ENCODE data around the gene CPS1.

- TF ChIP-seq, protein P1, sequence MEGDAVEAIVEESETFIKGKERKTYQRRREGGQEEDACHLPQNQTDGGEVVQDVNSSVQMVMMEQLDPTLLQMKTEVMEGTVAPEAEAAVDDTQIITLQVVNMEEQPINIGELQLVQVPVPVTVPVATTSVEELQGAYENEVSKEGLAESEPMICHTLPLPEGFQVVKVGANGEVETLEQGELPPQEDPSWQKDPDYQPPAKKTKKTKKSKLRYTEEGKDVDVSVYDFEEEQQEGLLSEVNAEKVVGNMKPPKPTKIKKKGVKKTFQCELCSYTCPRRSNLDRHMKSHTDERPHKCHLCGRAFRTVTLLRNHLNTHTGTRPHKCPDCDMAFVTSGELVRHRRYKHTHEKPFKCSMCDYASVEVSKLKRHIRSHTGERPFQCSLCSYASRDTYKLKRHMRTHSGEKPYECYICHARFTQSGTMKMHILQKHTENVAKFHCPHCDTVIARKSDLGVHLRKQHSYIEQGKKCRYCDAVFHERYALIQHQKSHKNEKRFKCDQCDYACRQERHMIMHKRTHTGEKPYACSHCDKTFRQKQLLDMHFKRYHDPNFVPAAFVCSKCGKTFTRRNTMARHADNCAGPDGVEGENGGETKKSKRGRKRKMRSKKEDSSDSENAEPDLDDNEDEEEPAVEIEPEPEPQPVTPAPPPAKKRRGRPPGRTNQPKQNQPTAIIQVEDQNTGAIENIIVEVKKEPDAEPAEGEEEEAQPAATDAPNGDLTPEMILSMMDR (IDR thresholded peaks at IDR 0.05 in 8 of 11, conservative IDR thresholded peaks at IDR 0.05 in 3 of 11) = no peak
- TF ChIP-seq POLR2A (IDR thresholded peaks at IDR 0.05) = no peak
- TF ChIP-seq POLR2AphosphoS5 (IDR thresholded peaks at IDR 0.05) = no peak
Measured at GRCh38 chr2:210591663-210592062, 35.3 kb downstream of the CPS1 start.
